COLO829 (cell line): Measurements from ENCODE around the gene MIDN.
"Not testable (repeated sequence)": the region's sequence is repeated elsewhere in the genome, so short reads cannot be mapped to it uniquely, and the experiment has no call there.

ENCODE experiments used
- DNase-seq: peaks from one replicate; pipeline ENCODE4 v3.0.0; 2012; ENCODE audit warnings: low spot score

MIDN gene

DNA sequence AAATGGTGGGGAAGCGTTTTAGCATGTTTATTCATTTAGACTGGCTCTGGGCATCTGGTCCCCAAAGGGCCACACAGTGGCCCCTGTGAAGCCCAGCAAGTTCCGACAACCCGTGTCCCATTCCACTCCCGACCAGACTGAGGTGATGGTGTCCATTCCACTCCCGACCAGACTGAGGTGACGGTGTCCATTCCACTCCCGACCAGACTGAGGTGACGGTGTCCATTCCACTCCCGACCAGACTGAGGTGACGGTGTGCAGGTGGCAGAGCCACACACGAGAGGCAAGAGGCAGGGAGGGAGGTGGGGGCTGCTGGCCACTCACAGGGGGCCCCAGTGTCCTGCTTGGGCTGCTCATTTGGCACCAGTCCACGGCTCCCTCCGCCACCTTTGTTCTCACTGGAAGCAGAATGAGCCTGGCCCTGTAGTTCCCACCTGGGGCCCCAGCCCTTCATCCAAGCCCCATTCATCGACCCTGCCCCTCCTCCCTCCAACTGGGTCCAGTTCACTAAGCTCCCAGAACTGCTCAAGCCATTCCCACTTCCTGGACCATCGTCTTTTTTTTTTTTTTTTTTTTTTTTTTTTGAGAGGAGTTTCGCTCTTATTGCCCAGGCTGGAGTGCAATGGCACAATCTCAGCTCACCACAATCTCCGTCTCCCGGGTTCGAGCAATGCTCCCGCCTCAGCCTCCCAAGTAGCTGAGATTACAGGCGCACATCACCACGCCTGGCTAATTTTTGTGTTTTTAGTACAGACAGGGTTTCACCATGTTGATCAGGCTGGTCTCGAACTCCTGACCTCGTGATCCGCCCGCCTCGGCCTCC lies 1.9 kb upstream of the MIDN start:
- DNase-seq = not testable (repeated sequence)

DNA sequence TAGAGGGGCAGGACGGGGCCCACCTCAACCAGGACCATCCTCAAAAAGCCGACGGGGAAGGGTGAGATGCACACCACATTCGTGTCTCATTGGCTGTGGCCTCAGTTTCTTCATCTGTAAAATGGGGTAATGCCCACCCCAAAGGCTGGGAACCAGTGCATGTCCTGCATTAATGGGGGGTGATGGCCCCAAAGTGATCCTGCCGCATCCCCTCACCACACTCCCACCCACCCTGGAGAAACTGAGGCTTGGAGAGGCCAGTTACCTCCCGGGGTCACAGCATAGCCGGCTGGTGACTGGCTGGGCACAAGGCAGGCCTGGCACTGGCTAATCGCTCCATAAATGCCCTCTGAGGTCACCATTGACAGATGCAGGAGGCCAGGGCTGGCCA lies 640 bp upstream of the MIDN start:
- no peak for DNase-seq

DNA sequence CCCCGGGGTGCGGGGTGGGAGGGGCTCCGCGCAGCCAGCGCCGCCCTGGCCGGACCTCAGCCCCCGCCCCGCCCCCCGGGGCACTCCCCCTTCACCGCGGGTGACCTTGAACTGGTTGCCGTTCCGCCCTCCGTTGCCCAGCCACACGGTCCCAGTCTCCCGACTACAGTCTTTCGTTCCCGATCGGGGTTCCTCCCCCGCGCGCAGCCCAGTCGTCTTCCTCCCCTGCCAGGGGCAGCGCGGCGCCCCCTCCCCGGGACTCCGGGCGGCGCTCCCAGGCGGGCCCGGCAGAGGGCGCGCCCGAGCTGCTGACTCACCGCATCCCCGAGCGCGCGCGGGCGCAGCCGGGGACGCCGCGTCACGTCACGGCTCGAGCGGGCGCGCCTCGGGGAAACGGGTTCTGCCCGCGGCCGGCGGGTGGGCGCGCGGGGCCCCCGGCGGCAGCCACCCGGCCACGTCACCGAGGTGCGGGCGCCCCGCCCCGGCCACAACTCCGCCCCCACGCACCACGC lies 459 bp downstream of the MIDN start:
- no peak for DNase-seq

- DNase-seq = peak; percentile 76
These were observed 1.1 kb downstream of the MIDN start for GRCh38 chr19:1249298-1249989.

- no peak for DNase-seq
These were observed 1.6 kb downstream of the MIDN start for GRCh38 chr19:1249990-1250436.

DNA sequence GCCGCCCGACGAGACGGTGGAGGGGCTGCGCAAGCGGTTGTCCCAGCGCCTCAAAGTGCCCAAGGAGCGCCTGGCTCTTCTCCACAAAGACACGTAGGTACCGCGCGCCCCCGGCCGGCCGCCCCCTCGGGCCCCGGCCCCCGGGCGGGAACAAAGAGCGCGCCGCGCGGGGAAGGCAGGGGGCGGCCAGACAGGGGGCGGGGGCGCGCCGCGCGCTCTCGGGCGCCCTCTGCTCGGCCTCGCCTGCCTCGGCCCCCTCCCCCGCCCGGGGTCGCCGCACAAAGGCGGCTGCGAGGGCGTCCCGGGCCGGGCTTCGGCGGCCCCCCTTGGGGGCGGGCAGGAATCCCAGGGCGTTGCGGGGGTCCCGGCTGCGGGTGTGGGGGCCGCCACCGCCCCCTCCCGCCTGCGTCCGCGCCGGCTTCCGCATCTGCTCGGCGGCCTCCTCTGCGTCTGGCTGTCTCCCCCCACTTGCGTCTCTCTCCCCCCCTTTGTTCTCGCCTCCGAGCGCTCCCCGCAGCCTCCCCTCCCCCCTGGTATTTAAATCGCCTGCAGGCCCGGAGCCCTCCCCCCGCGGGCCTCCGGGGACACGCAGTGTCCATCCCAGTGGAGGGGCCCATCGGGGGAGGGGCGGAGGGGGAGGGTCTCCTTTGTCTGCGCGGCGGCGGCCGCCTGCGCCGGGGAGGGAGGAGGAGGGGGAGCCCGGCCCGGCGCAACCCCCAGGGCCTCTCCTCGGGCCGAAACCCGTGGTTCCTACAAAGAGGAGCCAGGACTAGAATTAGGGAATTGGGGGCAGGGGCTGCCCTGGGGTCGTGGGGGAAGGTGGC lies 2.3 kb downstream of the MIDN start:
- no peak for DNase-seq

DNA sequence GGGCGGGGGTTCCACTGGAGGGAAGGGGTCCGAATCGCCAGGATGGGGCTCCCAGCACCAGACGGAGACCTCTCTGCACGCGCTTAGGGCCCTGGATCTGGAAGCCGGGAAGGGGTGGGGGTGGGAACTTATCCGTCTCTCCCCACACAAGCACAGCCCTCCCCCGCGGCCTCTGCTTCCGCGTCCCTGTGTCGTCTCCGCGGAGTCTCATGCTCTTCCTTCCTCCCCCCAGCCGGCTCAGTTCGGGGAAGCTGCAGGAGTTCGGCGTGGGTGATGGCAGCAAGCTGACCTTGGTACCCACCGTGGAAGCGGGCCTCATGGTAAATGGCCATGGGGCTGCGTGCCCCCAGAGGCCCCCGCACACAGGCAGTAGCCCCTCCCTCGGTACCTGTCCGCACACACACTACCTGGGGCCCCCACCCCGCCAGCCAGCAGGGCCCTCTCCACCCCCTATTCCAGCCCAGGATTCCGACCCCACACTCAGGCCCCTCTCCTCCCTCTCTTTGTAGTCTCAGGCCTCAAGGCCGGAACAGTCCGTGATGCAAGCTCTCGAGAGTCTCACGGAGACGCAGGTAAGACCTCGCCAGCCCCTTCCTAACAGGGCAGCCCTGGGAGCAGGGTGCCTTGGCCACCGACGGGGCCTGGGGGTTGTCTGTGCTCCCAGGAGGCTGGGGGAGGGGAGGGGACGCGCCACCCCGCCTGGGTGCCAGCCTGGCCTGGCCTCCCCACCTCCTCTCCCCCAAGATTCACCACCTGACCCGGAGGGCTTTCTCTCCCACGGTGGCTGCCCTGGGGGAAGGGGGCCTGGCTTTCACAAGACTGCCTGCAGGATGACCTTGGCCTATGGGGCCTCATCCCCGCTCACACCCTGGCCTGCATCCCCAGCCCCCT lies 3.2 kb downstream of the MIDN start:
- DNase-seq = no peak

- no peak for DNase-seq
These were observed 3.9 kb downstream of the MIDN start for GRCh38 chr19:1252221-1252820.

DNA sequence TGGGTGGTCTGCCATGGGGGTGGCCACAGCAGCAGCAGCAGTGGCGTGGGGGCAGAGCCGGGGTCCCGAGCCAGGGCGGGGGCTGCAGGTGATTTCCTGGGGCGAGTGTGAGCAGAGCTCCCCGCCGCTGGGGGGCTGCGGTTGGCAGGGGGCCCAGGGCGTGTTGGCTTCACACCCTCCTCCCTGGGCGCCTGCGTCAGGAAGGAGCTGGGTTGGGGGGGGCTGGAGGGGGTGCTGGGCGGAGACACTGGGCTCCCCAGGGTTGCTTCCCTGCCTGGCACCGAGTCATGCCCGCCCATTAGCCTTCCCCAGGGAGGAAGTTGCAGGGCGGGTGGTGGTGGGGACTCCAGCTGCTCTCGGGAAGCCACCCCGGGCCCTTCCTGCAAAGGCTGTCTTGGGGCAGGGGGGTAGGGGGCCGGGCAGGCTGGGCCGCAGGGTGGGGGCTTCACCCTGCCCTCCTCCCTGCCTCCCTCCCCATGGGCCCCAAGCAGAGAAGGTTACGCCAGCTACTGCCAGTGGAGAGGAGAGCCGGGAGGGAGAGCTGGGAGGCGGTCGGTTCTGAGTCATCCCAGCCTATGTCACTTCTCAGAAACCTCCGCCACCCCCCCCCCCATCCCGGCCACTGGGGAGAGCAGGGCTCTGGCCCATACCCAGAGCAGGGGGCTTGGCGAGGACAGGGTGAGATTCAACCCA lies 4.6 kb downstream of the MIDN start:
- no peak for DNase-seq

DNA sequence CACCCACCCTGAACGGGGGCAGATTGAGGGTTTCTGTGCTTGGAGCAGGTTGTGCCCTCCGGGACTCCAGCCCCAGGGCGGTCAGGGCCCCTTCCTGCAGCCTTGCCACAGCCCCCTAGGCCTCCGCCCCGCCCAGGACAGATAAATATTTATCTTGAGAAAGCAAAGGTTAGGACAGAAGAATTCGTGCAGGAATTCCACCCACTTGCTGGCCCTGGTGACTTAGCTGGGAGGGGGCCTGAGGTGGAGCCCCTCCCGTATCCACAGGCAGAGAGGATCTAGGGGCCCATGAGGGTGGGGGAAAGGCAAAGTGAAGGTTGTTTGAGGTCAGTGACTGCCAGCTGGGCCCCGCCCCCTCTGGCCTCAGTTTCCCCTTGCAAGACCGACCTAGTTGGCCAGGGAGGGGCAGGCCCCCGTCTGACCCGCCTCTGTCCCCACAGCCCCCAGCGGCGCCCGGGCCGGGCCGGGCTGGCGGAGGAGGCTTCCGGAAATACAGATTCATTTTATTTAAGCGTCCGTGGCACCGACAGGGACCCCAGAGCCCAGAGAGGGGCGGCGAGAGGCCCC lies 5.2 kb downstream of the MIDN start:
- DNase-seq = no peak

GRCh38 chr19:1254081-1254527 lies 5.7 kb downstream of the MIDN start:
- no peak for DNase-seq

- no peak for DNase-seq
These were observed 6.3 kb downstream of the MIDN start for GRCh38 chr19:1254530-1255185.

- no peak for DNase-seq
These were observed 7.1 kb downstream of the MIDN start for GRCh38 chr19:1255186-1256161.

GRCh38 chr19:1256646-1257474 lies 8.5 kb downstream of the MIDN start:
- DNase-seq = no peak

DNA sequence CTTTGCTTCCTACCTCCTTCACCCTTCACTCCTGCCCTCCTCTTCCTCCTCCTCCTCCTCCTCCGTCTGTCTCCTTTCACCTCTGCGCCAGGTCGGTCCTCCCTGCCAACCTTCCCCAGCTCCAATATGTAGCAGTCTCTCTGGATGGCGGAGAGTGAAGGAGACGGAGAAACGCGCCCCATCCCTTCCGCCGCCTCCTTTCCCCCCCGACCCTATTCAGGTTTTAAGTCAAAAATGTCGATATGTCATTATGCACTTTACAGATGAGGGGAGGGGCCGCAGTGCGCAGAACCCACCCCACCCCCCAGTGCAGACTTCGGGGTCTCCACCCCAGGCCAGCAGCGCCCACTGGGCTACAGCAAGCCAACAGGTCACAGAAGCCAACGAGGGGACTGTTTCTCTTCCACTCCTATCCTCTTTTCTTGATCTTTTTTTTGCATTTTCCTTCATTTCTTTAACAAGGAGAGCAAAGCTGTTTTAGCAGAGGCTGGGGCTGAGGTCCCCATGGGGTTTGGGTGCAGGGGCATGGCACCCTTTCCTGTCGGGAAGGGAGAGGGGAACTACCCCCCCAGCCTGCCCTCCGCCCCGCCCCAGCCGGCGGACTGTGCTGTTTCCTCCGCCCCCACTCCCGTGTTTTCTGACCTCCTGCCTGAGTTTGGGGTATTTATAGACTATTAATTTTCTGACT lies 9.2 kb downstream of the MIDN start:
- DNase-seq = no peak

DNA sequence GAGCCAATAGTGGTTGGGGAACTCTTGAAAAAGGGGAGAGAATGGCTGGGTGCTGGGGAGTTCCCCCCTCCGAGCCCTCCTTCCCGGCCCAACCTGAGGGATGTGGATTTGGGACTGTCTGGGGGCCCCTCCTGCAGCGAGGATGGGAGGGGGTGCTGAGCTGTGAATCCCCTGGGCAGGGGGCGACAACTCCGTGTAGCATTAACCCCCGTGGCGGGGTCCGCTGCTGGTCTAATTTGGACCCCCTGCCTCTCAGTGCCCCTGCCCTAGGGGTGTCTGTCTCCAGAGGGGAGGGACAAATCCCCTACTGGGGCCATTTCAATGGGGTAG lies 9.7 kb downstream of the MIDN start:
- DNase-seq = no peak

- no peak for DNase-seq
These were observed 10.4 kb downstream of the MIDN start for GRCh38 chr19:1258707-1259205.
